Measurements from ENCODE around the gene SLC39A10.
"Not testable (repeated sequence)": the region's sequence is repeated elsewhere in the genome, so short reads cannot be mapped to it uniquely, and the experiment has no call there.

SLC39A10 gene, protein sequence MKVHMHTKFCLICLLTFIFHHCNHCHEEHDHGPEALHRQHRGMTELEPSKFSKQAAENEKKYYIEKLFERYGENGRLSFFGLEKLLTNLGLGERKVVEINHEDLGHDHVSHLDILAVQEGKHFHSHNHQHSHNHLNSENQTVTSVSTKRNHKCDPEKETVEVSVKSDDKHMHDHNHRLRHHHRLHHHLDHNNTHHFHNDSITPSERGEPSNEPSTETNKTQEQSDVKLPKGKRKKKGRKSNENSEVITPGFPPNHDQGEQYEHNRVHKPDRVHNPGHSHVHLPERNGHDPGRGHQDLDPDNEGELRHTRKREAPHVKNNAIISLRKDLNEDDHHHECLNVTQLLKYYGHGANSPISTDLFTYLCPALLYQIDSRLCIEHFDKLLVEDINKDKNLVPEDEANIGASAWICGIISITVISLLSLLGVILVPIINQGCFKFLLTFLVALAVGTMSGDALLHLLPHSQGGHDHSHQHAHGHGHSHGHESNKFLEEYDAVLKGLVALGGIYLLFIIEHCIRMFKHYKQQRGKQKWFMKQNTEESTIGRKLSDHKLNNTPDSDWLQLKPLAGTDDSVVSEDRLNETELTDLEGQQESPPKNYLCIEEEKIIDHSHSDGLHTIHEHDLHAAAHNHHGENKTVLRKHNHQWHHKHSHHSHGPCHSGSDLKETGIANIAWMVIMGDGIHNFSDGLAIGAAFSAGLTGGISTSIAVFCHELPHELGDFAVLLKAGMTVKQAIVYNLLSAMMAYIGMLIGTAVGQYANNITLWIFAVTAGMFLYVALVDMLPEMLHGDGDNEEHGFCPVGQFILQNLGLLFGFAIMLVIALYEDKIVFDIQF

DNA sequence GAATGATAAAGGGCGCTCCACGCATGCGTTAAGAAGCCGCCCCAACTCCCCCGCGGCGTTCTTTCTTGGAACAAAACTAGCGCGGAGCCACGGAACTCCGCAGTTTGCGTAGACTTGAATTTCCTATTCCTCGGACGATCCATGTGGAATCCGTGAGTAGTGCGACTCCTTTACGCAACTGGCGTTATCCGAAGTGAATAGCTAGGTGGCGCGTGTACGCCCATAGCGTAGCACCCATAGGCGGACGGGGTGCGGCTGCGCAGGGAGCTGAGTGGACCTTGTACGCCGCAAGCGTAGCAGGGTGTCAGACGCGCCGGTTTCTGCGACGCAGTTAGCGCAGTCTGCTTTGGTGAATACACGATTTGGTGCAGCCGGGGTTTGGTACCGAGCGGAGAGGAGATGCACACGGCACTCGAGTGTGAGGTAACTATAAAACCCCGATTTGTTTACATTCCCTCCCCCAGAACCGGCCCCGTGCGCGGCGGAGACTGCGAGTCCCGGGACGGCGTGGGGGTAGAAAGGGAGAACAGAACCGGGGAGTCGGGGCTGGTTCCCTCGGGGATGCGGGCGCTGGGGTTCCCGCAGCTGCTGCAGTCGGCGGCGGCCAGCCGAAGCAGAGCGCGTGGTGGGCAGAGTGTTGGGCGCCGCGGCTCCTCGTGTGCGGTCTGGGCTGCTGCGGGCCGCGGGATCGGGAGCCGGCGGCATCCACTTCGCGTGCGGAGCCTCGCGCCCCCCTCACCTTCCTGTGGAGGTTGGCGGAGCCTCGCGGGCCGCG, at the start of gene SLC39A10:
Gene SLC39A10 (plus strand): TSS at position 368 of the 775 bp plus-strand sequence. CDS start 22,817 bp downstream, outside the sequence.
- peak; percentile 95 for DNase-seq

DNA sequence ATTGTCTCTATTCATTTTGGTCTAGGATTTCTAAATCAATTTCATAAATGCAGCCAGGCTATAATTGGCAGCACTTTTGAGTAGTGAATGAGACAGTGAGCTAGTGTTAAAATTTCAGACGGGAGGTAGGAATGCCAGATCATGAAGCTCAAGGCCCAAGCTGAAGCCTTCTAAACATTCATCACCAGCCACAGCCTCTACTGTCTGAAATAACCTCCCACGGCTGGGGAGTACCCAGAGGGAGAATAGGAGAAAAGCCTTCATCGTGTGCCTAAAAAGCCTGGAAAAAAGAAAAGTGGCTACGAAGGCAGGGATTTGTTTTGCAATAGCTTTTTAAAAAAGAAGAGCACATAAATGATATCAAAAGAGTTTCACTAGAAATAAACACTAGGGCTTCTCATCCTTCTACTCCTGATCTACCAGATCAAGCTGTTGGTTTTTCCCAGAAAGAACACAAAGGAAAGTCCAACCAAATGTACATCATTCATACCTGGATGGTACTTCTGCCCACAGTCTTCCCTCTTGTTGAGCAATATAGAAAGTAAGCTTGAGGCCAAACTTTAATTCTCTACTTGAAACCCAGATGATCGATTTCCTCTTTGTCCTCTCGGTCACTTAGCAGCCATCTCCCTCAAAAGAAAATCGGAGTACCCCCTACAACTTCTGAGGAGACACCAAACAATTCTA, 48.1 kb upstream of the SLC39A10 start:
- no peak for DNase-seq

DNA sequence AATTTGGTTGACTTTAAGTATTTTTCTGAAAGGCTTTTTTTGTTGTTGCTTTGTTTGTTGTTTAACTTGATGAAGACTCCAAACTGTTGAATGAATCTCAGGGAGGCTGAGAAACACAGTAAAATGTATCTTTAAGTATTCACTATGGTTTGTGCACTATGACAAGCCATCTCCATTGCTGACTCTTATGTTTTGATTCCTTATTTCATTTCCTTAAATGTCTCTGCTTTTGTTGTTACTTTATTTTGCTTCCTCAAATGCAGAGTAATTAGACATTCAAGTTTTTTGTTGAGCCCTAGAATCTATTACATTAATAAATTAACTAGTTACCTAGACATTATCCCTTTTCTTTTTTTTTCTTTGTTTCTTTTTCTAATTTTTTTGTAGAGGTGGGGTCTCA, 46.3 kb upstream of the SLC39A10 start:
- DNase-seq, result no peak

DNA sequence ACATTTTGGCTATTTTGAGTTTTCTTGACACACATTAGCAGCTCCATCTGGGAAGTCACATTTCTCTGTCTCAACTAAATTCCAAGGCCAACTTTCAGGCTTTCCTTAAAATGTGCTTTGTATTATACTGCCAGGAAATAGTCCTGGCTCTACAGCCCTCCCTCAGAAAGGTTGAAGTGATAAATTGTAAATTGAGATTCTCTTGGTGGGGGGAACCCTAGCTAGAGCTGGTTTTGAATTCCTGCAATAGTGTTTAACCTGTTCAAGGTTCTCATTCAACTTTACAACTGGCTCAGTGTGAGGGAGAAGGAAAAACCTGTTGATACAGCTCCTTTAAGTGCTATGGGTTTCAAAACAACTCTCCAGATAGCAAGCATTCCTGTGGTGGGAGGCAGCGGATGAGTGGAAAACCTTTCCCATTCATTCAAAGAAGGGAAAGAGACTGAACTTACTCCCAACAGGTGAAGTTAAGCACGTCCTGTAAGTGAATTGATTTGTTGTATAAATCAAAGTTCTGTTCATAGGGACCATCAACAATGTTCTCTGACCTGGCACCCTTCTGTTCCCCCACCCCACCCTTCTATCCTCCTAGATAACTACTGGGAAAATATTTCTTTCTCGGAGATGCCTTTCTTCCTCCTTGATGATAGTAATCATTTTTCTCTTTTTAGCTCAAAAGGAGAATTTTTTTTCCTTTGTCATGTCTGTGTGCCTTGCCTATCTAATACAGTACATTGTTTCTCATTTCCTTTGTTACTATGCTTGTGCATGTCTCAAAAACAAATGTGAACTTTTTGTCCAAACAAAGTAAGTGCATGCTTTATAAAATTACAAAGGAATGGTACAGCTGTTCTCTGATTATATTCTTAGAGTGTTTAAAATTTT, 44.2 kb upstream of the SLC39A10 start:
- no peak for DNase-seq

DNA sequence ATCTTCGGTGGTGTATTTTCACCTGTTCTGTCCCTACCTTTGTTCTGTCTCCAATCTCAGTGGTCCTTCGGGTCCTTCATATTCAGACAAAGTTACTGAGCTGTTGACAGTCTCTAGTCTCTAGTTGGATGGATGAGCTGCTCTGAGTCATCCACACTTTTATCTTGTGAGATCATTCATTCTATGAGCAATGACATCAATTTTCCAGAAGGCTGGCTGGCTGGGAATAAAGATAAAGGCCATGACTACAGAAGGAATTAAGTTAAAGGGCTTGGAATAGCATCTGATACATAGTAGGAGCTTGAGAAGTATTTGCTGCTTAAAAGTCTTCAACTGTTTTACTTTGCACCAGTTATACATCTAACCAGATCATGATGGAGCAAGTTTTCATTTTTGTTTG, 43.1 kb upstream of the SLC39A10 start:
- no peak for DNase-seq

DNA sequence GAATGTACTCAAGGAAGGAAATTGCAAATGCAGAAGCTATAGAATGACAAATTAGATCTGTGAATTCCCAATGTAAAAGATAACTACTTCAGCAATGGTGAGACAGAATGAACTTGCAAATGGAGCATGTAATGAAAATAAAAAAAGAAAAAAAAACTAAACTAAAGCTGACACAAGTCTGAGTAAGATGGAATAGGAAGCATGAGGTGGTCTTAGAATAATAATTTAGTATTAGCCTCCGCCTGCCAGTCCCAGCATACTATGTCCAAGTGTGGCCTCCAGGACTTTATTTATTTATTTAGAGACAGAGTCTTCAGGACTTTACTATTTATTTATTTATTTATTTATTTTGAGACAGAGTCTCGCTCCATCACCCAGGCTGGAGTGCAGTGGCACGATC, 37.4 kb upstream of the SLC39A10 start:
- DNase-seq, result no peak

DNA sequence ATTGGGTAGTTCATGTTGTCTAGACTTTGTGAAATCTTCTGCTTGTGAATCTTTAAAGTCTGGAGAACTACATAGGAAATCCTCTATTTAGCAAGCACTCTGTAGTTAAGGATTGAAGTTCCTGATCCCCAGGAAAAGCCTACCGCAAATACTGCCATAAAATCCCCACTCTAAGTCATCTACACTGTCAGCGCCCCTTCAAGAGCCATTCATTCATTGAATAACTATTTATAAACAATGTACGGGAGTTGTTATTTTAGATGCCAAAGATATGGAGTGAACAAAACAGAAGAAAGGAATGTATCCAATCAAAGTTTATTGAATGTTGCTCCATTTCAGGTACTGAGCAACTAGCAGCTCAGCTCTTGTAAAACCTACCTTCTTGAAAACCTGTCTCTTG, 36.5 kb upstream of the SLC39A10 start:
- DNase-seq, result no peak

DNA sequence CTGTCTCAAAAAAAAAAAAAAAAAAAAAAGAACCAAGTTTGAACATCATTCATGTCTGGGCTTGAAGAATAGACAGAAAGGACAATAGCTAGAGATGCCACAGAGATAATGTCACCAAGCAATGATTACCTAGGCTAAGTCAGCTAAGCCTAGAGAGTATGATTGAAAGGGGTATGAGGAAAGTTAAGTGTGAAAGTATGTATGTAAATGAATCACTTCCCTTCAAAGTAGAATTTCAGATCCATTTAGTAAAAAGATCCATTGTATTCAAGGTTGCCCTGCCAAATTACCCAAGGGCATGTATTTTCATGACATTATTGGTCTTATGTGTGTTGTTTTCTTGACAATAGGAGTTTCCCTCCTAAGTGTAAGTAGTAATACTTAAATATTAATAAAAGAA, 34.1 kb upstream of the SLC39A10 start:
- no peak for DNase-seq

DNA sequence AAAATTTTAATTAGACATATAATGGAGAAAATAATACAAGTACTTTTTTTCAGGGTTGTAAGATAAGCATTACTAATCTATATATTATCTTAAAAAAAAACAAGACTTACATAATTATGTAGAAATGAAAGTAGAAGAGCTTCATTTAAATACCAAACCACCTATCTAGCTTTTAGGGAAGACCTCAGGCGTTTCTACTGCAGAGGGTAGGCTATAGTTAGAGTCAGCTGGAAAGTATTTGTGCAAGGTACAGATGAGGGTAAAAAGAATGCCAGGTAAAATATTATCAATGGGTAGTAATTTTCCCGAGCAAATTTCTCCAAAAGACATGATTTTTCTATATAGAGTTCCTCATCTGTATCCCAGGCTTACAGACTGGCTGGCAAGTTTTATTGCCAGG, 30.5 kb upstream of the SLC39A10 start:
- DNase-seq, result no peak

DNA sequence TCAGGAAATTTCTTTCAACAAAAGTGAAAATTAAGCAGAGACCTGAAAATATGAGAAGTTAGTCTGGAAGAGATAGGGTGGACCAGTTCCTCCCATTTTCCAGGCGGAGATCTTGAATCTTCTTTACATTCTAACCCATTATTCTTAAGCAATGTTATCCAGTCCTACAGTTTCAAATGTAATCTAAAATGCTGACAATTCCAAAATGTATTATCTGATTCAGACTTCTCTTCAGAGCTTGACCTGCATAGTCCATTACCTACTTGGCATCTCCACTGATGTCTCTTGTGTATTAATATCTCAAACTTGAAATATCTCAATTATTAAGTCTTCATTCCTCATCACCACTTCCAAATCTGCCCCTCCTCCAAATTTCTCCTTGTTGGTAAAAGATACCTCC, 28.4 kb upstream of the SLC39A10 start:
- DNase-seq, result no peak

DNA sequence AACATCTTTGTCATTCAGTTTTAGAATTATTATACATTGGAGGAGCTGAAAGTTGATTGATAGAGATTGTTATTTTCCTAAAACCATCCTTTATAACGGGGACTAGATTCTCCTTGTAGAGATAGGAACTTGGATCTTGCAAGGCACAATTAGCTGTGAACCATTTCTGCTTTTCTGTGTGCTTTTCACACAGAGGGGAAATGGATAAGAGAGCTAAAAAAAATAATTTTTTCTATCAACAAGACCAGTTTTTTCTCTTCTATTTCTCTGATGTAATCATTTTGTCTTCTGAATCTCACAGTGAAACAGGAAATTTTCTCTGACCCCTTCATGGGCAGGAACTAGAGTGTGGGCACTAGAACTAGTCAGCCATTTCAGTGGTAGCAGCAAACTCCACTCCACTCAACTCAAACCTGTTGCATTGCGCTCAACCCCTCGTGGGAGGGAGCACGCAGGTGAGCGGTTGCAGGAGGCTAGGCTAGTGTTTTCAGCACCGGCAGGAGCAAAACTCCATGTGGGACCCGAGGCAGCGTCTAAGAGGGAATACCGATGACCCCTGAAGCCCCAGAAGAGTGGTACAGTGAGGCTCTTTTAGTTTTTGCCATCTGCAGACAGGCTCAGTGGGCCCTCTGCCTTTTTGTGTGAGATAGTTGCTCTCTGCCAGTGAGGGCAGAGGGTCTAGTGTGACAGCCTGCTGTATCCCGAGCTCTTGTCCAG, 24.0 kb upstream of the SLC39A10 start:
- DNase-seq, result no peak

DNA sequence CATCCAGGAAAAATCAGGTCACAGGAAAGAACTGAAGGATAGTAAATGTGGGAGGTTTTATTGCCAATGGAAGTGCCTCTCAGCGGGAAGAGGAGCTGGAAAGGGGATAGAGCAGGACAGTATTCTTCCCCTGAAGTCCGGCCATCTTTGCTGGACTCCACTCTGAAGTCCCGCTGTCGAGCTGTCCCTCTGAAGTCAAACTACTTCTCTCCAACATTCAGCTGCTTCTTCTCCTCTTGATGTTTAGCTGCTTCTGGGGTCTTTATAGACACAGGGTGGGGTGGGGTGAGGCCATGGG, 23.5 kb upstream of the SLC39A10 start:
- DNase-seq, result no peak

DNA sequence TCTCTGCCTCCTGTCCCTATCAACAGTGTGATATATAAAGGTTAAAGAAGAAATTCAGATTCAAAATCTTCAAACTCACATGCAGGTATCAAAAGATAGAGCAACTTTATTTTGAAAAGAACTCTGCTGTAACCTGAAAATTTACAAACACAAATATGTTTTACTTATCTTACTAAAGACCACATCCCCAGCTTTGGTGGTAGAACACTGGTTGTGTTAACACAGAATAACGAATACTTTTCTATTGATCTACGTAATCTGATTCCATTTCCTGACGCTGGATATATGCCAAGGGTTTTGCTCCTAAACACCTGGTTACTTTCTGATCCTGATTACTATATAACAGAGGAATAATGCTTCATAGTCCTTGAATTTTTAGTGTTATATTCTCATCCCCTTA, 23.1 kb upstream of the SLC39A10 start:
- no peak for DNase-seq

DNA sequence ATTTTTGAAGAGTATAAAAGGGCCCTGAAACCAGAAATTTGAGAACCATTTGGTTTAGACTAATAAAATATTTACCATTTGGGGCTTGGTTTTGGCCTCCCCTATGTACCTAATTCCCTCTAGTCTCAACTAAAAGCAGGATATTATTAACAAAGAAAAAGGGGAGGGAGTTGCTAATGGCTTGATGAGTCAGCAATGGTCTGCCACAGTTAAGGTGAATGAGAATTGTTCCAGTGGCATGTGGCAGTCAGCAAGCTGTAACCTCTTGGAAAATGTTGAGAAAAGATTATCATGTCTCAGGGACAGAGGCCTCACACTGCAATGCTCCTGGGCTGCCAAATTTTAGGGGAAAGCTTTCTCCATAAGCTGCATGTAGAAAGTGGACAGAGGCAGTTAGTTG, 20.1 kb upstream of the SLC39A10 start:
- no peak for DNase-seq

DNA sequence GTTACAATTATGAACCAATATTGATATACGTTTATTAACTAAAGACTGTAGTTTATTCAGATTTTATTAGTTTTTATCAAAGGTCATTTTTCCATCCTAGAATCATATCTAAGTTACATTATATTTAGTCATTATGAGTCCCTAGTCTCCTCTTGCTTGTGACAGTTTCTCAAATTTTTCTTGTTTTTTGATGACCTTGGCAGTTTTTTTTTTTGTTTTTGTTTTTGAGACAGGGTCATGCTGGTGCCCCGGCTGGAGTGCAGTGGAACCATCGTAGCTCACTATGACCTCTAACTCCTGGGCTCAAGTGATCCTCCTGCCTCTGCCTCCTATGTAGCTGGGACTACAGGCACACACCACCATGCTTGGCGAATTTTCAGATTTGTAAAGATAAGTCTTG, 18.3 kb upstream of the SLC39A10 start:
- no peak for DNase-seq

DNA sequence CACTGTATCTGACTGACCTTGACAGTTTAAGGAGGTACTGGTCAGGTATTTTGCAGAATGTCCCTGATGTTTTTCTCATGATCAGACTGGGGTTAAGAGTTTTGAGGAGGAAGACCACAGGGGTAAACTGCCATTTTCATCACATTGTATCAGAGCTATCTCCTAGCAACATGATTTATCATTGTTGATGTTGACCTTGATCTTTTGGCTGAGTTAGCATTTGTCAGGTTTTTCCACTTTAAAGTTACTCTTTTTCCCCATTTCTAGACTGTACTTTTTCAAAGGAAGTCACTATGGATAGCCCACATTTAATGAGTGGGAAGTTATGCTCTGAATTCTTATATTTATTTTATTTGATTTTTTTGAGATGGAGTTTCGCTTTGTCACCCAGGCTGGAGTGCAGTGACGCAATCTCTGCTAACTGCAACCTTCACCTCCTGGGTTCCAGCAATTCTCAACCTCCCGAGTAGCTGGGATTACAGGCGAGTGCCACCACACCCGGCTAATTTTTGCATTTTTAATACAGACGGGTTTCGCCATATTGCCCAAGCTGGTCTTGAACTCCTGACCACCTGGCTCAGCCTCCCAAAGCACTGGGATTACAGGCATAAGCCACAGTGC, 17.7 kb upstream of the SLC39A10 start:
- no peak for DNase-seq

DNA sequence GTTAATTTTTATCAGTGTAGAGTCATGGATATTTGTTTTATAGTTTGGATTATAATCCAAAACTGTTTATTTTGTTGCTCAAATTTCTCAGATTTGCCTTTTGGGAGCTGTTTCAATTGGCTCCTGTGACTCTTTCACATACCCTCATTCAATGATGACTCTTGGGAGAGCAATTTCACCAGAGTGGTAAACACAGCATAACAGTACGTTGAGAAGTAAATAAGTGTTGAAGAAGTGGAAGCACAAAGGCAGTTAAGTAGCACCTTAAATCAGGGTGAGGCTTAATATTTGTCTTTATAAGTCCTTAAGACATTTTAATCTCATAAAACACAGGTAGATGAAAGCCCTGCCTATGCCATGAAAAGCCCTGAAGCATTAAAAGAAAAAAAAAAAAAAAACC, 17.1 kb upstream of the SLC39A10 start:
- DNase-seq, result no peak

DNA sequence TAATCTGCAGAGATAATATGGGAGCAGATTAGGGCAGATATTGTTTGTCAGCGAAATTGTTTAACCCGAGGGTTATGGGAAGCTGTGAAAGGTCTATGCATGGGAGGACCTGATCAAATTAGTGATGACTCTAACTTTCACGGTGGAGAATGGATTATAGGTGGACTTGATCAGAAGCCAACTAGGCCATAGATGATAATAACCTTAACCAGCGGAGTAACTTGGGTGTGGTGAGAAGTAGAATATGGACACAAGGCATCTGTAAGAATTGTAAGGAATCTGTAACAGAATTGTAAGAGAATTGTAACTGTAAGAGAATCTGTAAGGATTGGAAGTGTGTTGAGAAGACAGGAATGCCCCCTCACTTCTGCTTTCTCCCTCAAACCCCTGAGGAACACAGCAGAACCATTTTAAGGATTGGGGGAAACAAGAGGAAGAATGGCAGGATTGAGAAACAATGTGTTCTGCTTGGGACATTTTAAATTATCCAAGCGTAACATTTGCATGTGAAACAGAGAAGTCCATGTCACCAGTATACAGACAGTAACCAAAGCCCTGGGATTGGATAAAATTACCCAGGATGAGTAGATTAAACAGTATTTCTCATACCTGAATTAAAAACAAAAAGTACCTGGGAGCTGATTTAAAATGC, 14.9 kb upstream of the SLC39A10 start:
- DNase-seq, result no peak

DNA sequence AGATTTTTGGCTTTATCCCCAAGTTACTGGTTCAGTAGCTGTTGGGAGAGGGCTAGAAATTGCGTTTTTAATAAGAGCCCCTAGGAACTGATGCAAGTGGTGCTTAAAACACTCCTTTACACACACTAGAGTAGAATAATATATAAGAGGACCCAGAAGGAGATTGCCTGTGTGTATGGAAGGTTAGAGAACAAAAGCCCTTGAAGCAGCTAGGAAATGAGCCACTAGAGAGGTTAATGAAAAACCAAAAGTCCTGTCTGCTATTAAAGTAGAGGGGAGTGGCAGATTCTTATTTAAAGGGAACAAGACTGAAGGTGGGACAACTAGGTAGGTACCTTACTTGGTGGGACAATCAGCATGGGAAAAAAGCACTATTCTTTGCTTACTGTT, 14.4 kb upstream of the SLC39A10 start:
- no peak for DNase-seq

DNA sequence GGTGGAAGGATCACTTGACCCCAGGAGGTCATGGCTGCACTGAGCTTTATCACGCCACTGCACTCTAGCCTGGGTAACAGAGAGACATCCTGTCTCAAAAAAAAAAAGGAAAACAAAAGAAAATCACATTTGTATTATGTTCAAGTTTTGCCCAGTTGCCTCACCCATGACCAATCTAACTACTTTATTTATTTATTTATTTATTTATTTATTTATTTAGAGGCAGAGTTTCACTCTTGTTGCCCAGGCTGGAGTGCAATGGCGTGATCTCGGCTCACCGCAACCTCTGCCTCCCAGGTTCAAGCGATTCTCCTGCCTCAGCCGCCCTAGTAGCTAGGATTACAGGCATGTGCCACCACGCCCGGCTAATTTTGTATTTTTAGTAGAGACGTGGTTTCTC, 12.3 kb upstream of the SLC39A10 start:
- DNase-seq, result not testable (repeated sequence)
